ENCODE measurements around the gene MRPS2. TPM values are rescaled to one million over a fixed set of nuclear protein-coding genes. Genes with fewer than 3 reads are reported as not detected.

The MRPS2 gene
- total and polyA plus RNA-seq, 10 of the 15 experiments (the other 5 are each of a cell fraction or from before 2014, with no cell fraction given) = 3.3 to 103 (median 69.5) TPM

DNA sequence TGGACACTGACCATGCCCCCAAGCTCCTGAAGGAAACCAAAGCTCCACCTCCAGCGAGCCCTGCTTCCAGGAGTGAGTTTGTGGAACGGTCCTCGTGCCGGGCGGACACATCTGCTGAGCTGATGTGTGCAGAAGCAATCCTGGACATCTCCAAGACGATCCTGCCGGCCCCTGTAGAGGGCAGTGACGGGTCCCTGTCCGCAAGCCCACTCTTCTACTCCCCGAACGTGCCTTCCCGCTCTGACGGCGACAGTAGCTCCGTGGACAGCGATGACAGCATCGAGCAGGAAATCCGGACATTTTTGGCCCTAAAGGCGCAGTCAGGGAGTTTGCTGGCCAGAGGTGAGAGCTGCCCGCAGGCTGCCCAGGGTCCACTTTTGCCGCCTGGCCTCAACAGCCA lies 14.7 kb upstream of the MRPS2 start (continued):
- TF ChIP-seq ZNF24 (IDR thresholded peaks at IDR 0.05) = no peak
- TF ChIP-seq, protein P1, sequence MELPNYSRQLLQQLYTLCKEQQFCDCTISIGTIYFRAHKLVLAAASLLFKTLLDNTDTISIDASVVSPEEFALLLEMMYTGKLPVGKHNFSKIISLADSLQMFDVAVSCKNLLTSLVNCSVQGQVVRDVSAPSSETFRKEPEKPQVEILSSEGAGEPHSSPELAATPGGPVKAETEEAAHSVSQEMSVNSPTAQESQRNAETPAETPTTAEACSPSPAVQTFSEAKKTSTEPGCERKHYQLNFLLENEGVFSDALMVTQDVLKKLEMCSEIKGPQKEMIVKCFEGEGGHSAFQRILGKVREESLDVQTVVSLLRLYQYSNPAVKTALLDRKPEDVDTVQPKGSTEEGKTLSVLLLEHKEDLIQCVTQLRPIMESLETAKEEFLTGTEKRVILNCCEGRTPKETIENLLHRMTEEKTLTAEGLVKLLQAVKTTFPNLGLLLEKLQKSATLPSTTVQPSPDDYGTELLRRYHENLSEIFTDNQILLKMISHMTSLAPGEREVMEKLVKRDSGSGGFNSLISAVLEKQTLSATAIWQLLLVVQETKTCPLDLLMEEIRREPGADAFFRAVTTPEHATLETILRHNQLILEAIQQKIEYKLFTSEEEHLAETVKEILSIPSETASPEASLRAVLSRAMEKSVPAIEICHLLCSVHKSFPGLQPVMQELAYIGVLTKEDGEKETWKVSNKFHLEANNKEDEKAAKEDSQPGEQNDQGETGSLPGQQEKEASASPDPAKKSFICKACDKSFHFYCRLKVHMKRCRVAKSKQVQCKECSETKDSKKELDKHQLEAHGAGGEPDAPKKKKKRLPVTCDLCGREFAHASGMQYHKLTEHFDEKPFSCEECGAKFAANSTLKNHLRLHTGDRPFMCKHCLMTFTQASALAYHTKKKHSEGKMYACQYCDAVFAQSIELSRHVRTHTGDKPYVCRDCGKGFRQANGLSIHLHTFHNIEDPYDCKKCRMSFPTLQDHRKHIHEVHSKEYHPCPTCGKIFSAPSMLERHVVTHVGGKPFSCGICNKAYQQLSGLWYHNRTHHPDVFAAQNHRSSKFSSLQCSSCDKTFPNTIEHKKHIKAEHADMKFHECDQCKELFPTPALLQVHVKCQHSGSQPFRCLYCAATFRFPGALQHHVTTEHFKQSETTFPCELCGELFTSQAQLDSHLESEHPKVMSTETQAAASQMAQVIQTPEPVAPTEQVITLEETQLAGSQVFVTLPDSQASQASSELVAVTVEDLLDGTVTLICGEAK (IDR thresholded peaks at IDR 0.05; ENCODE audit: borderline replicate concordance) = no peak

DNA sequence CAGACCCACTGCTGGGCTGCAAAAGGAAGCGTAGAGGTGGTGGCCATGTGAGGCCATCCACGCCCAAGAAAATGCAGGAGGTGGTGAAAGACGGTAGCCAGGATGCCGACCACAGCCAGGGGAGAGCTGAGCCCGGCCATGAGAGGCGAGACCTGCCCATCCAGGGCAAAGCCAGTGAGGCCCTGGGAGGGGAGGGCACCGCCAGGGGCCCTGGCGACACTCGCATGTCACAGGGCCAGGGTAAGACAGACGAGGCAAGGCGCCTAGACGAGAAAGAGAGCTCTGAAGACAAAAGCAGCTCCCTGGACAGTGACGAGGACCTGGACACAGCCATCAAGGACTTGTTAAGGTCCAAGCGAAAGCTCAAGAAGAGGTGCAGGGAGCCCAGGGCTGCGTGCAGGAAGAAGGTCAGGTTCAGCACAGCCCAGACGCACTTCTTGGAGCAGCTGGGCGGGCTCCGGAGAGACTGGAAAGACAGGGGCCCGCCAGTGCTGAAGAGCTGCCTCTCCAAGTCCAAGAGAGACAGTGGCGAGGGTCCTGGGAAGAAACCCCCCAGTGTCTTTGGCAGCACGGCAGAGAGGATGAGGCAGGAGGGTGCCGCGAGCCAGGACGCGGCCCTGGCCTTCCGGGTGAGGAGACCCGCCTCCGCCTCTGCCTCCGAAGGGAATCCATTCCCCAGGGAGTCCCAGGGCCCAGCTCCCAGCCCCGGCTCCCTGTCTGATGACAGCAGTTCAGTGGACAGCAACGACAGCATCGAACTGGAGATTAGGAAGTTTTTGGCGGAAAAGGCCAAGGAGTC lies 14.0 kb upstream of the MRPS2 start:
- 67% methylated on average over 31 of the region's 33 CpGs for WGBS (ENCODE audit: insufficient coverage, insufficient replicate concordance, low lambda C conversion rate, missing lambda C conversion rate)
- BruUV-seq (replicated peaks) = no TSS peak
- H3K27ac ChIP-seq (ENCODE audit: control insufficient read depth, insufficient read depth) = no peak overlapping the region
- DNase-seq (ENCODE audit: low read depth, low spot score) = no peak
- in situ Hi-C loops (cut with MboI) = no loop called here
- H3K9ac ChIP-seq (ENCODE audit: control insufficient read depth, insufficient read depth, low read length) = no peak overlapping the region
- H3K4me1 ChIP-seq (ENCODE audit: control insufficient read depth, insufficient read depth, low read length) = no peaks in the 10 kb centered on the region
- TF ChIP-seq, protein P2, sequence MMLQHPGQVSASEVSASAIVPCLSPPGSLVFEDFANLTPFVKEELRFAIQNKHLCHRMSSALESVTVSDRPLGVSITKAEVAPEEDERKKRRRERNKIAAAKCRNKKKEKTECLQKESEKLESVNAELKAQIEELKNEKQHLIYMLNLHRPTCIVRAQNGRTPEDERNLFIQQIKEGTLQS (IDR thresholded peaks at IDR 0.05; ENCODE audit: borderline replicate concordance, extremely low read depth, low read depth, low read length) = no peak
- TF ChIP-seq POLR2AphosphoS5 (IDR thresholded peaks at IDR 0.05; ENCODE audit: low read length) = no peak
- no peak for TF ChIP-seq ZNF217 (IDR thresholded peaks at IDR 0.05)
- no peak for TF ChIP-seq NFYB (IDR thresholded peaks at IDR 0.05; ENCODE audit: insufficient read depth, low read depth, low read length)
- no peak for TF ChIP-seq BHLHE40 (IDR thresholded peaks at IDR 0.05; ENCODE audit: borderline replicate concordance in 1 of 2, low read depth in 2 of 2, low read length in 1 of 2)
- SMC1A ChIA-PET (ENCODE audit: uncharacterized antibody, unreplicated experiment) = no interaction called here
- H2AFZ ChIP-seq (ENCODE audit: control insufficient read depth, low read depth, low read length) = no peak overlapping the region
- H3K4me2 ChIP-seq (ENCODE audit: control insufficient read depth, insufficient read depth) = no peak overlapping the region
- H4K20me1 ChIP-seq (ENCODE audit: control insufficient read depth, insufficient read depth) = no peaks in the 10 kb centered on the region
- FAIRE-seq = no peak
- CTCF ChIA-PET = no interaction called here
- POLR2A ChIA-PET = no interaction called here
- no peak overlapping the region for H3K4me3 ChIP-seq
- RAD21 ChIA-PET (ENCODE audit: unreplicated experiment) = no interaction called here
- intact Hi-C loops (cut with micrococcal nuclease; ENCODE audit: unreplicated experiment) = no loop called here
- H3K27me3 ChIP-seq (replicated peaks in 1 of 2; ENCODE audit: control insufficient read depth in 2 of 2, insufficient read depth in 2 of 2, low read length in 1 of 2) = no peaks in the 10 kb centered on the region; a peak in 1 of 4 replicates
- H3K9me3 ChIP-seq (replicated peaks; ENCODE audit: control insufficient read depth, insufficient read depth, low read length) = no peaks in the 10 kb centered on the region
- ATAC-seq = no peak
- no peaks in the 10 kb centered on the region for H3K79me2 ChIP-seq (ENCODE audit: control insufficient read depth, insufficient read depth, low read length)
- H3K36me3 ChIP-seq (ENCODE audit: control insufficient read depth in 2 of 2, insufficient read depth in 2 of 2, low read length in 1 of 2) = no peaks in the 10 kb centered on the region; a peak in 1 of 4 replicates

All from GM12878 (cell line).